Left lung (tissue), 10 donors: Measurements from ENCODE around the gene MOB3A. TPM values are rescaled to one million over a fixed set of nuclear protein-coding genes. Genes with fewer than 3 reads are reported as not detected.

ENCODE experiments used
- ATAC-seq: fragments of 200-7000 bp; cut with Tn5 transposase; one replicate; pipeline ENCODE4 v1.9.1; 2020; ENCODE audit warnings: moderate library complexity
- DNase-seq, 4 donors: peaks; one replicate each; pipeline ENCODE4 v3.0.0-alpha.2; 2013 to 2020
- H3K27ac ChIP-seq, 2 donors: fragments of 200-600 bp; sonication (generic) in 1 of 2; one replicate each; pipeline versions ENCODE4 v1.5.0 to v1.8.0; 2020 to 2021
- H3K27me3 ChIP-seq, 2 donors: fragments of 200-600 bp; sonication (generic) in 1 of 2; one replicate each; pipeline versions ENCODE4 v1.5.0 to v1.8.0; 2020 to 2021
- H3K36me3 ChIP-seq, 2 donors: fragments of 200-600 bp; sonication (generic) in 1 of 2; one replicate each; pipeline versions ENCODE4 v1.5.0 to v1.8.0; 2020 to 2021
- H3K4me1 ChIP-seq, 2 donors: fragments of 200-600 bp; one replicate each; pipeline ENCODE4 v1.8.0; 2021
- H3K4me3 ChIP-seq, 2 donors: fragments of 200-600 bp; sonication (generic) in 1 of 2; one replicate each; pipeline versions ENCODE4 v1.5.0 to v1.8.0; 2020 to 2021; ENCODE audit warnings: mild to moderate bottlenecking in 1 of 2
- H3K9me3 ChIP-seq, 2 donors: fragments of 200-600 bp; sonication (generic) in 1 of 2; one replicate each; pipeline versions ENCODE4 v1.5.0 to v1.8.0; 2020 to 2021
- CTCF ChIP-seq, 2 donors: fragments of 200-600 bp; sonication (generic) in 1 of 2; IDR thresholded peaks; one replicate each; pipeline versions ENCODE4 v1.5.0 to v1.8.0; 2021; ENCODE audit warnings: antibody characterized with exemption in 2 of 2
- intact Hi-C, 2 donors: fragments of 100-400 bp; cut with DNase I; formaldehyde crosslinking; loops; one replicate each; pipeline versions ENCODE4 v1.11.2 to v1.14.2; 2022
- polyA plus RNA-seq, 6 donors: library from polyadenylated mRNA; unstranded; fragments of 120-200 nt; gene quantifications; one replicate each; pipeline ENCODE4 v1.2.1, GENCODE V29; 2013; ENCODE audit not compliant: insufficient read length in 6 of 6
- total RNA-seq, 2 donors: library from RNA; stranded (reverse); fragmentation: NEBNext Ultra II Directional; extraction: Animal tissue kit (Norgen Biotek cat#: 25700); gene quantifications; one replicate each; pipeline ENCODE4 v1.2.1, GENCODE V29; 2021
- donor health status: DM: no; HTN: yes; CAD: no.
- donor health status: DM: no; HTN: no; CAD: no.

Gene MOB3A
- total and polyA plus RNA-seq, 8 donors: 20.6 to 105 (median 25.4) TPM

GRCh38 chr19:2112516-2113320 is 16.6 kb upstream of the MOB3A start:
- DNase-seq (no peak), ATAC-seq (no peak)
- Histone ChIP-seq H3K9me3 (no peaks in the 10 kb centered on the region), H3K4me3 (no peak overlapping the region), H3K27ac (no peak overlapping the region), H3K27me3 (no peaks in the 10 kb centered on the region), H3K36me3 (peaks cover 0 to 100% of the 10 kb centered on the region in 2 donors), H3K4me1 (no peaks in the 10 kb centered on the region)
- intact Hi-C loops: no loop called here
- TF ChIP-seq CTCF (IDR thresholded peaks at IDR 0.05): no peak

- no peak overlapping the region for H3K27ac ChIP-seq
- intact Hi-C loops: no loop called here
- no peaks in the 10 kb centered on the region for H3K4me1 ChIP-seq
- H3K9me3 ChIP-seq: no peaks in the 10 kb centered on the region
- H3K4me3 ChIP-seq: no peak overlapping the region
- DNase-seq (no peak), ATAC-seq (no peak)
- peaks cover 0 to 100% of the 10 kb centered on the region in 2 donors for H3K36me3 ChIP-seq
- H3K27me3 ChIP-seq: no peaks in the 10 kb centered on the region
- TF ChIP-seq CTCF (IDR thresholded peaks at IDR 0.05): no peak
These were observed 15.8 kb upstream of the MOB3A start for GRCh38 chr19:2111886-2112285.

GRCh38 chr19:2111425-2111824 is 15.3 kb upstream of the MOB3A start:
- Histone ChIP-seq H3K27me3 (no peaks in the 10 kb centered on the region), H3K36me3 (peaks cover 0 to 100% of the 10 kb centered on the region in 2 donors), H3K9me3 (no peaks in the 10 kb centered on the region), H3K4me3 (no peak overlapping the region), H3K27ac (no peak overlapping the region), H3K4me1 (no peaks in the 10 kb centered on the region)
- no peak for TF ChIP-seq CTCF (IDR thresholded peaks at IDR 0.05)
- DNase-seq (peak in 1 of 4 donors; percentile 71), ATAC-seq (no peak)
- intact Hi-C loops: no loop called here

GRCh38 chr19:2110822-2111221 is 14.7 kb upstream of the MOB3A start:
- intact Hi-C loops: no loop called here
- no peak overlapping the region for H3K4me3 ChIP-seq
- H3K4me1 ChIP-seq: no peaks in the 10 kb centered on the region
- DNase-seq: no peak
- ATAC-seq: no peak
- no peak for TF ChIP-seq CTCF (IDR thresholded peaks at IDR 0.05)
- no peaks in the 10 kb centered on the region for H3K9me3 ChIP-seq
- H3K27me3 ChIP-seq: no peaks in the 10 kb centered on the region
- H3K27ac ChIP-seq: no peak overlapping the region
- H3K36me3 ChIP-seq: peaks cover 0 to 100% of the 10 kb centered on the region in 2 donors

- peaks cover 0 to 99% of the 10 kb centered on the region in 2 donors for H3K36me3 ChIP-seq
- H3K4me3 ChIP-seq: no peak overlapping the region
- ATAC-seq (no peak), DNase-seq (no peak)
- no peaks in the 10 kb centered on the region for H3K4me1 ChIP-seq
- no peaks in the 10 kb centered on the region for H3K9me3 ChIP-seq
- H3K27me3 ChIP-seq: no peaks in the 10 kb centered on the region
- intact Hi-C loops: no loop called here
- no peak for TF ChIP-seq CTCF (IDR thresholded peaks at IDR 0.05)
- no peak overlapping the region for H3K27ac ChIP-seq
These were observed 13.1 kb upstream of the MOB3A start for GRCh38 chr19:2109046-2109864.
